Esophagus muscularis mucosa (tissue), 3 donors: Measurements from ENCODE around the gene PKNOX1.
"Not testable (repeated sequence)": the region's sequence is repeated elsewhere in the genome, so short reads cannot be mapped to it uniquely, and the experiment has no call there.

Source experiments
- CTCF ChIP-seq, 3 experiments: fragments of 200-600 bp in 2 of 3; fragments of 450-650 bp in 1 of 3; sonication (generic) in 2 of 3; IDR thresholded peaks; one replicate each; pipeline ENCODE4 v1.5.1; 2017 to 2019; ENCODE audit warnings: antibody characterized with exemption in 3 of 3, mild to moderate bottlenecking in 2 of 3, moderate library complexity in 1 of 3
- POLR2A ChIP-seq: fragments of 450-650 bp; IDR thresholded peaks from one replicate; pipeline ENCODE4 v1.6.1; 2017; ENCODE audit warnings: antibody characterized with exemption, moderate library complexity, mild to moderate bottlenecking, low read depth
- POLR2AphosphoS5 ChIP-seq, 2 donors: sonication (generic); formaldehyde crosslinking; IDR thresholded peaks; one replicate each; pipeline ENCODE4 v1.6.1; 2017; ENCODE audit warnings: antibody characterized with exemption in 2 of 2

GRCh38 chr21:43042169-43042568 is 67.8 kb downstream of the PKNOX1 start:
- not testable (repeated sequence) for TF ChIP-seq CTCF (IDR thresholded peaks at IDR 0.05); POLR2A; POLR2AphosphoS5 (IDR thresholded peaks at IDR 0.05)
